Neutrophil (primary cell): ENCODE results near the gene SESTD1.
A peak's percentile ranks its signal among the peaks of the same experiment; 100 is the strongest.
"Not testable (repeated sequence)": the region's sequence is repeated elsewhere in the genome, so short reads cannot be mapped to it uniquely, and the experiment has no call there.

Source experiments
- H3K27ac ChIP-seq: fragments of 200-600 bp; sonication (generic); 2 replicates; pipeline ENCODE4 v1.5.1; 2016; ENCODE audit warnings: mild to moderate bottlenecking, moderate library complexity
- H3K27me3 ChIP-seq: fragments of 200-600 bp; sonication (generic); 2 replicates; pipeline ENCODE4 v1.6.0; 2016; ENCODE audit warnings: mild to moderate bottlenecking
- H3K36me3 ChIP-seq: fragments of 200-600 bp; sonication (generic); 2 replicates; pipeline ENCODE4 v1.5.1; 2017
- H3K4me1 ChIP-seq, 2 experiments: fragments of 200-600 bp in 1 of 2; sonication (generic) in 1 of 2; 1 replicate in 1 of 2; 2 replicates in 1 of 2; pipeline versions ENCODE4 v1.5.1 to v1.6.1; 2013 to 2016; ENCODE audit warnings: low read depth in 1 of 2, low read length in 1 of 2, mild to moderate bottlenecking in 1 of 2, moderate library complexity in 1 of 2; ENCODE audit not compliant: control insufficient read depth in 1 of 2, insufficient read depth in 1 of 2
- H3K4me3 ChIP-seq, 2 experiments: fragments of 200-600 bp in 1 of 2; sonication (generic) in 1 of 2; 1 replicate in 1 of 2; 2 replicates in 1 of 2; pipeline ENCODE4 v1.5.1; 2013 to 2016; ENCODE audit warnings: low read depth in 1 of 2, low read length in 1 of 2, mild to moderate bottlenecking in 1 of 2, moderate library complexity in 1 of 2
- H3K9me3 ChIP-seq: fragments of 200-600 bp; sonication (generic); 2 replicates; pipeline ENCODE4 v1.5.1; 2016
- TF ChIP-seq, protein P1 (sequence below): fragments of 200-600 bp; sonication (generic); IDR thresholded peaks from 2 replicates; pipeline ENCODE4 v1.5.1; 2016; ENCODE audit warnings: antibody characterized with exemption

Gene SESTD1

DNA sequence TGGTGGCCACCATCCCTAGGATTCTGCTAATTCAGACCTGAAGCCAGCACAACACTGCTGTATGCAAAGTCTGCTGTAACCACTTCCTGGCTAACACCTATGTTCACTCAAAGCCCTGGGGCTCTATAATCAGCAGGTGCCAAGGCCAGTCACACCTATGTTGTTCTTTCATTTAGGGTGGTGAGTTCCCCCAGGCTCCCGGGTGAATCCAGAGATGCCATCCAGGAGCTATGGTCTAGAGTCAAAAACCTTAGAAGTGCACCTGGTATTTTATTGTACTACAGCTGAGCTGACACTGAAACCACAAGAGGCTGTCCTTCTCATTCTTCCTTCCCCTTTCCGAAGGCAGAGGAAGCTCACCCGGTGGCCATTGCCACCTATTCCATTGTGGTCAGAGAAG lies 168.5 kb downstream of the SESTD1 start:
- H3K27ac ChIP-seq: peak overlapping the region; percentile 59
- H3K4me3 ChIP-seq: no peak overlapping the region
- H3K27me3 ChIP-seq: no peaks in the 10 kb centered on the region
- H3K4me1 ChIP-seq: peaks cover 11 to 12% of the 10 kb centered on the region in 2 experiments
- TF ChIP-seq, protein P1, sequence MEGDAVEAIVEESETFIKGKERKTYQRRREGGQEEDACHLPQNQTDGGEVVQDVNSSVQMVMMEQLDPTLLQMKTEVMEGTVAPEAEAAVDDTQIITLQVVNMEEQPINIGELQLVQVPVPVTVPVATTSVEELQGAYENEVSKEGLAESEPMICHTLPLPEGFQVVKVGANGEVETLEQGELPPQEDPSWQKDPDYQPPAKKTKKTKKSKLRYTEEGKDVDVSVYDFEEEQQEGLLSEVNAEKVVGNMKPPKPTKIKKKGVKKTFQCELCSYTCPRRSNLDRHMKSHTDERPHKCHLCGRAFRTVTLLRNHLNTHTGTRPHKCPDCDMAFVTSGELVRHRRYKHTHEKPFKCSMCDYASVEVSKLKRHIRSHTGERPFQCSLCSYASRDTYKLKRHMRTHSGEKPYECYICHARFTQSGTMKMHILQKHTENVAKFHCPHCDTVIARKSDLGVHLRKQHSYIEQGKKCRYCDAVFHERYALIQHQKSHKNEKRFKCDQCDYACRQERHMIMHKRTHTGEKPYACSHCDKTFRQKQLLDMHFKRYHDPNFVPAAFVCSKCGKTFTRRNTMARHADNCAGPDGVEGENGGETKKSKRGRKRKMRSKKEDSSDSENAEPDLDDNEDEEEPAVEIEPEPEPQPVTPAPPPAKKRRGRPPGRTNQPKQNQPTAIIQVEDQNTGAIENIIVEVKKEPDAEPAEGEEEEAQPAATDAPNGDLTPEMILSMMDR: no peak
- H3K9me3 ChIP-seq: no peaks in the 10 kb centered on the region
- no peaks in the 10 kb centered on the region for H3K36me3 ChIP-seq

DNA sequence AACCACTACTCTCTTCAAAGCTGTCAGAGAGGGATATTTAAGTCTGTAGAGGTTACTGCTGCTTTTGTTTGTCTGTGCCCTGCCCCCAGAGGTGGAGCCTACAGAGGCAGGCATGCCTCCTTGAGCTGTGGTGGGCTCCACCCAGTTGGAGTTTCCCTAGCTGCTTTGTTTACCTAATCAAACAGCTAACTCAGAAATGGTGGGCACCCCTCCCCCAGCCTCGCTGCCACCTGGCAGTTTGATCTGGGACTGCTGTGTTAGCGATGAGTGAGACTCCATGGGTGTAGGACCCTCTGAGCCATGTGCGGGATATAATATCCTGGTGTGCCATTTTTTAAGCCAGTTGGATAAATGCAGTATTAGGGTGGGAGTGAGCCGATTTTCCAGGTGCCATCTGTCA lies 171.7 kb downstream of the SESTD1 start:
- not testable (repeated sequence) for H3K4me3 ChIP-seq, H3K36me3 ChIP-seq, H3K9me3 ChIP-seq, H3K27ac ChIP-seq, H3K27me3 ChIP-seq
- H3K4me1 ChIP-seq: peaks cover 11 to 12% of the 10 kb centered on the region in 2 experiments

GRCh38 chr2:179082697-179083096 lies 181.9 kb downstream of the SESTD1 start:
- no peak overlapping the region for H3K4me3 ChIP-seq
- H3K4me1 ChIP-seq: no peaks in the 10 kb centered on the region
- no peaks in the 10 kb centered on the region for H3K36me3 ChIP-seq
- H3K9me3 ChIP-seq: no peaks in the 10 kb centered on the region
- H3K27ac ChIP-seq: no peak overlapping the region
- TF ChIP-seq, protein P1: no peak
- H3K27me3 ChIP-seq: no peaks in the 10 kb centered on the region

GRCh38 chr2:179081954-179082353 lies 182.7 kb downstream of the SESTD1 start:
- Histone ChIP-seq H3K4me3 (no peak overlapping the region), H3K9me3 (no peaks in the 10 kb centered on the region), H3K36me3 (no peaks in the 10 kb centered on the region), H3K27ac (no peak overlapping the region), H3K4me1 (no peaks in the 10 kb centered on the region), H3K27me3 (no peaks in the 10 kb centered on the region)
- TF ChIP-seq, protein P1: no peak

GRCh38 chr2:179072527-179072926 lies 192.1 kb downstream of the SESTD1 start:
- no peak overlapping the region for H3K4me3 ChIP-seq
- no peaks in the 10 kb centered on the region for H3K27me3 ChIP-seq
- no peaks in the 10 kb centered on the region for H3K4me1 ChIP-seq
- no peaks in the 10 kb centered on the region for H3K9me3 ChIP-seq
- H3K27ac ChIP-seq: no peak overlapping the region
- H3K36me3 ChIP-seq: no peaks in the 10 kb centered on the region
- TF ChIP-seq, protein P1: no peak

- TF ChIP-seq, protein P1: no peak
- Histone ChIP-seq H3K9me3 (no peaks in the 10 kb centered on the region), H3K27ac (no peak overlapping the region), H3K4me3 (no peak overlapping the region), H3K4me1 (no peaks in the 10 kb centered on the region), H3K36me3 (no peaks in the 10 kb centered on the region), H3K27me3 (no peaks in the 10 kb centered on the region)
These were observed 192.7 kb downstream of the SESTD1 start for GRCh38 chr2:179071810-179072355.
